ENCODE measurements around the gene TMC8. TPM values are rescaled to one million over a fixed set of nuclear protein-coding genes. Genes with fewer than 3 reads are reported as not detected.

TMC8 gene
- polyA plus RNA-seq, 1 donor from 2014 or later = 0.41 TPM

- H3K4me2 ChIP-seq (ENCODE audit: low read length) = no peak overlapping the region
- no peaks in the 10 kb centered on the region for H3K36me3 ChIP-seq (ENCODE audit: insufficient read depth, low read length)
- no peak overlapping the region for H3K27ac ChIP-seq (ENCODE audit: low read length)
- H2AFZ ChIP-seq (ENCODE audit: low read depth, low read length) = no peak overlapping the region
- TF ChIP-seq MXI1 (conservative IDR thresholded peaks at IDR 0.05; ENCODE audit: poor library complexity, severe bottlenecking) (no peak), RAD21 (conservative IDR thresholded peaks at IDR 0.05) (no peak), CTCF (IDR thresholded peaks at IDR 0.05; ENCODE audit: poor library complexity, severe bottlenecking) (no peak), TAF1 (IDR thresholded peaks at IDR 0.05; ENCODE audit: low read depth) (no peak), EP300 (conservative IDR thresholded peaks at IDR 0.05; ENCODE audit: poor library complexity, severe bottlenecking) (no peak), POLR2AphosphoS5 (IDR thresholded peaks at IDR 0.05) (no peak), SMC3 (conservative IDR thresholded peaks at IDR 0.05; ENCODE audit: poor library complexity) (no peak), EZH2 (IDR thresholded peaks at IDR 0.05; ENCODE audit: borderline replicate concordance, insufficient read depth, low read length, poor library complexity, severe bottlenecking) (no peak)
- TF ChIP-seq, protein P1, sequence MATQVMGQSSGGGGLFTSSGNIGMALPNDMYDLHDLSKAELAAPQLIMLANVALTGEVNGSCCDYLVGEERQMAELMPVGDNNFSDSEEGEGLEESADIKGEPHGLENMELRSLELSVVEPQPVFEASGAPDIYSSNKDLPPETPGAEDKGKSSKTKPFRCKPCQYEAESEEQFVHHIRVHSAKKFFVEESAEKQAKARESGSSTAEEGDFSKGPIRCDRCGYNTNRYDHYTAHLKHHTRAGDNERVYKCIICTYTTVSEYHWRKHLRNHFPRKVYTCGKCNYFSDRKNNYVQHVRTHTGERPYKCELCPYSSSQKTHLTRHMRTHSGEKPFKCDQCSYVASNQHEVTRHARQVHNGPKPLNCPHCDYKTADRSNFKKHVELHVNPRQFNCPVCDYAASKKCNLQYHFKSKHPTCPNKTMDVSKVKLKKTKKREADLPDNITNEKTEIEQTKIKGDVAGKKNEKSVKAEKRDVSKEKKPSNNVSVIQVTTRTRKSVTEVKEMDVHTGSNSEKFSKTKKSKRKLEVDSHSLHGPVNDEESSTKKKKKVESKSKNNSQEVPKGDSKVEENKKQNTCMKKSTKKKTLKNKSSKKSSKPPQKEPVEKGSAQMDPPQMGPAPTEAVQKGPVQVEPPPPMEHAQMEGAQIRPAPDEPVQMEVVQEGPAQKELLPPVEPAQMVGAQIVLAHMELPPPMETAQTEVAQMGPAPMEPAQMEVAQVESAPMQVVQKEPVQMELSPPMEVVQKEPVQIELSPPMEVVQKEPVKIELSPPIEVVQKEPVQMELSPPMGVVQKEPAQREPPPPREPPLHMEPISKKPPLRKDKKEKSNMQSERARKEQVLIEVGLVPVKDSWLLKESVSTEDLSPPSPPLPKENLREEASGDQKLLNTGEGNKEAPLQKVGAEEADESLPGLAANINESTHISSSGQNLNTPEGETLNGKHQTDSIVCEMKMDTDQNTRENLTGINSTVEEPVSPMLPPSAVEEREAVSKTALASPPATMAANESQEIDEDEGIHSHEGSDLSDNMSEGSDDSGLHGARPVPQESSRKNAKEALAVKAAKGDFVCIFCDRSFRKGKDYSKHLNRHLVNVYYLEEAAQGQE (IDR thresholded peaks at IDR 0.05; ENCODE audit: borderline replicate concordance) = no peak
- H4K20me1 ChIP-seq (ENCODE audit: insufficient read depth) = no peaks in the 10 kb centered on the region
- no peak overlapping the region for H3K4me3 ChIP-seq (ENCODE audit: low read length)
- H3K9me2 ChIP-seq (ENCODE audit: insufficient read depth, low read length) = no peaks in the 10 kb centered on the region
- H3K79me2 ChIP-seq (replicated peaks; ENCODE audit: insufficient read depth, low read length) = no peaks in the 10 kb centered on the region
- peaks cover 23% of the 10 kb centered on the region for H3K27me3 ChIP-seq (ENCODE audit: insufficient read depth, low read depth, low read length)
- no peaks in the 10 kb centered on the region for H3K9me3 ChIP-seq (ENCODE audit: low read length)
- no peak overlapping the region for H3K9ac ChIP-seq (ENCODE audit: low read length)
- no peaks in the 10 kb centered on the region for H3F3A ChIP-seq (ENCODE audit: insufficient read depth, low read length, poor library complexity, severe bottlenecking)
These were observed 5.8 kb upstream of the TMC8 start for GRCh38 chr17:78124836-78125137.

GRCh38 chr17:78125138-78125913, 5.2 kb upstream of the TMC8 start:
- H3K9me2 ChIP-seq (ENCODE audit: insufficient read depth, low read length) = no peaks in the 10 kb centered on the region
- H2AFZ ChIP-seq (ENCODE audit: low read depth, low read length) = no peak overlapping the region
- no peaks in the 10 kb centered on the region for H4K20me1 ChIP-seq (ENCODE audit: insufficient read depth)
- H3K4me2 ChIP-seq (ENCODE audit: low read length) = no peak overlapping the region
- H3K9me3 ChIP-seq (ENCODE audit: low read length) = no peaks in the 10 kb centered on the region
- no peaks in the 10 kb centered on the region for H3K36me3 ChIP-seq (ENCODE audit: insufficient read depth, low read length)
- TF ChIP-seq TAF1 (IDR thresholded peaks at IDR 0.05; ENCODE audit: low read depth) (no peak), EZH2 (IDR thresholded peaks at IDR 0.05; ENCODE audit: borderline replicate concordance, insufficient read depth, low read length, poor library complexity, severe bottlenecking) (no peak), POLR2AphosphoS5 (IDR thresholded peaks at IDR 0.05) (no peak), MXI1 (conservative IDR thresholded peaks at IDR 0.05; ENCODE audit: poor library complexity, severe bottlenecking) (no peak), SMC3 (conservative IDR thresholded peaks at IDR 0.05; ENCODE audit: poor library complexity) (no peak), EP300 (conservative IDR thresholded peaks at IDR 0.05; ENCODE audit: poor library complexity, severe bottlenecking) (no peak), CTCF (IDR thresholded peaks at IDR 0.05; ENCODE audit: poor library complexity, severe bottlenecking) (no peak), RAD21 (conservative IDR thresholded peaks at IDR 0.05) (no peak)
- TF ChIP-seq, protein P1 (IDR thresholded peaks at IDR 0.05; ENCODE audit: borderline replicate concordance) = no peak
- no peaks in the 10 kb centered on the region for H3F3A ChIP-seq (ENCODE audit: insufficient read depth, low read length, poor library complexity, severe bottlenecking)
- no peaks in the 10 kb centered on the region for H3K79me2 ChIP-seq (replicated peaks; ENCODE audit: insufficient read depth, low read length)
- no peak overlapping the region for H3K27ac ChIP-seq (ENCODE audit: low read length)
- peaks cover 29% of the 10 kb centered on the region for H3K27me3 ChIP-seq (ENCODE audit: insufficient read depth, low read depth, low read length)
- no peak overlapping the region for H3K9ac ChIP-seq (ENCODE audit: low read length)
- H3K4me3 ChIP-seq (ENCODE audit: low read length) = no peak overlapping the region

Data from neural cell (in vitro differentiated cells).